HG02943 (cell line): ENCODE results near the gene TNPO3.
"Not testable (repeated sequence)": the region's sequence is repeated elsewhere in the genome, so short reads cannot be mapped to it uniquely, and the experiment has no call there.

Experiments
- ATAC-seq: cut with Tn5 transposase; IDR thresholded peaks from one replicate; pipeline ENCODE4 v1.9.1; 2021; ENCODE audit warnings: mild to moderate bottlenecking, low read depth, moderate library complexity; ENCODE audit not compliant: unreplicated experiment

Gene TNPO3

GRCh38 chr7:128928159-128928813 lies 126.6 kb downstream of the TNPO3 start:
- no peak for ATAC-seq

DNA sequence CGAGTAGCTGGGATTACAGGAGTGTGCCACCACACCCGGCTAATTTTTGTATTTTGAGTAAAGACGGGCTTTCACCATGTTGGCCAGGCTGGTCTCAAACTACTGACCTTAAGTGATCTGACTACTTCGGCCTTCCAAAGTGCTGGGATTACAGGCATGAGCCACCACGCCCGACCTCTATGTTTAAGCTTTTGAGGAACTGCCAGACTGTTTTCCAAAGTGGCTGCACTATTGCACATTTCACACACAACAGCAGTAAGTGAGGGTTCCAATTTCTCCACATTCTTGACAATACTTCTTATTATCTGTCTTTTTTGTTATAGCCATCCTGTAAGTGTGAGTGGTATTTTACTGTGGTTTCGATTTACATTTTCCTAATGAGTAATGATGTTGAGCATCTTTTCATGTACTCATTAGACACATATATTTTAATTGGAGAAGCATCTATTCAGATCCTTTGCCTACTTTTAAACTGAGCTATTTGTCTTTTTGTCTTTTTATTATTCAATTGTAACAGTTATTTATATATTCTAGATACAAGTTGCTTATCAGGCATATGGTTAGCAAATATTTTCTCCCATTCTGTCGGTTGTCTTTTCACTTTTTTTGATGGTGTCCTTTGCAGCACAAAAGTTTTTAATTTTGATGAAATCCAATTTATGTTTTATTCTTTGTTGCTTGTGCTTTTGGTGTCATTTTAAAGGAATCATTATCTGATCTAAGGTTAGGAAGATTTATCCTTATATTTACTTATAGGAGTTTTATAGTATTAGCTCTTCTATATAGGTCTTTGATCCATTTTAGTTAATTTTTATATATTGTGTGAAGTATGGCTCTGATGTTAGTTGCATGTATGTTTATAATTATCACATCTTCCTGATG lies 130.0 kb downstream of the TNPO3 start:
- ATAC-seq: no peak

DNA sequence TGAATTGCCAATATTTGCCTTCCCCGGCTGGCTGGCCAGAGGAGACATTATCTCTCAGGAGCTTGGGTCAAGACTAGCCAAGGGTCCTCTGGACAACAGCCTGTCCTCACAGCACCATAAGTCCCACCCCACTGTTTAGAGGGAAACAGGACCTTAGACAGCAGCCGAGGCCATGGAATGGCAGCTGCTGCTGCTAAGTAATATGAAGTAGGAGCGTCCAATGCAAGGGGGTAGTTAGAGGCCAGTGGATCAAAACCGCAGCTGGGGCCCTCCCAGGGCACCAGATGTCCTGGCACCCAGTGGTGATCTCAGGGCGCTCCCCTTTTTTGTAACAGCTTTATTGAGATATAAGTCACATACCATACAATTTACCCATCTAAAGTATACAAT lies 131.5 kb downstream of the TNPO3 start:
- no peak for ATAC-seq

GRCh38 chr7:128922496-128923410 lies 132.2 kb downstream of the TNPO3 start:
- no peak for ATAC-seq

- ATAC-seq: no peak
Measured at GRCh38 chr7:128921866-128922440, 133.0 kb downstream of the TNPO3 start.

- ATAC-seq: no peak
Measured at GRCh38 chr7:128920913-128921582, 133.9 kb downstream of the TNPO3 start.

DNA sequence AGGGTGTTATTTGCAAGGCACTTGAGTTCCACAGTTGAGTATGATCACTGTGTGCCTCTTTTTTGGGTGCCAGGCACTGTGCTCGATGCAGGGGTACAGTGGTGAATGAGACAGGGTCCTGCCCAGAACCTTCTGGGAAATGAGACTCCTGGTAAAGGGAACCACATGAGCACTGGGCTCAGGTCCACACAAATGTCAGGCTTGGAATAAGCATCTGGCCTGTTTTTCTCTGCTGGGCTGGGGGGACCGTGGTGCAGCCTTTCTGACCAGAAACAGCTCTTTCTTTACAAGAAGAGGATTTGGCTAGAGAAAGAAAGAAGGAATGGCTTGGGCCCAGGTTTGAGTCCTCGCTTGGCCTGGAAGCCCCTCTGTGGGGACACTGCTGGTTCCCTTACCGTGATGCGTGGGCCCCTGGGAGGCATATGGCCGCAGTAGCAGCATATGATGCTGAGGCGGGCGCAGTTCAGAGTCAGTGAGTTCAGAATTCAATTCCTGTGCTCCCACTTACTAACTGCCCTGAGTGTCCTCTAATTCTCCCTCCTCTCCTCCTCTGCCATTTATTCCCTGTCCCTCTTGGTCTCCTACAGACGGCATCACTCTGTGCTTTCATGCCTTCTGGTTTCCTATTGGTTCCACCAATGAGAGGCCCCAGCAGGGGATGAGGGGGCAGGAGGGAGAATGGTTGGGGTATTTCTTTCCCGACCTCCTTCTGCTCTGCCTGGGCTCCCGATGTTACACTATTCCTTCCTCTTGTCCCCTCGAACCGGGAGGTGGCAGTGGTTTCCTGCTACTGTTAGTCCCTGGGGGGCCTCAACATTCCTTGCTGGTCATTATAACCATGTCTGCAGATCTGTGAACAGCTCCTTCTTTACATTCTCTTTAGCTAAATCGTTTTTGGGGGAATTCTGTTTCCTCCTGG lies 134.8 kb downstream of the TNPO3 start:
- ATAC-seq: no peak

GRCh38 chr7:128919241-128919640 lies 135.7 kb downstream of the TNPO3 start:
- no peak for ATAC-seq

GRCh38 chr7:128918016-128918665 lies 136.8 kb downstream of the TNPO3 start:
- no peak for ATAC-seq

GRCh38 chr7:128917122-128917521 lies 137.8 kb downstream of the TNPO3 start:
- no peak for ATAC-seq

DNA sequence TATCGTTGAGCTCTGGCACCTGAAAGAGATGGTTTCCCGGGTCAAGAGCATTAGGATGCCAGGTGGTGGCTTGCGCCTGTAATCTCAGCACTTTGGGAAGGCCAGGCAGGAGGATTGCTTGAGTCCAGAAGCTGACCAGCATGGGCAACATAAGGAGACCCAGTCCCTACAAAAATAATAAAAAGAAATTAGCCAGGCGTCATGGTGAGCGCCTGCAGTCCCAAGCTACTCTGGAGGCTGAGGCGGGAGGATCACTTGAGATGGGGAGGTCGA lies 138.3 kb downstream of the TNPO3 start:
- ATAC-seq: no peak

GRCh38 chr7:128915841-128916642 lies 138.9 kb downstream of the TNPO3 start:
- no peak for ATAC-seq

DNA sequence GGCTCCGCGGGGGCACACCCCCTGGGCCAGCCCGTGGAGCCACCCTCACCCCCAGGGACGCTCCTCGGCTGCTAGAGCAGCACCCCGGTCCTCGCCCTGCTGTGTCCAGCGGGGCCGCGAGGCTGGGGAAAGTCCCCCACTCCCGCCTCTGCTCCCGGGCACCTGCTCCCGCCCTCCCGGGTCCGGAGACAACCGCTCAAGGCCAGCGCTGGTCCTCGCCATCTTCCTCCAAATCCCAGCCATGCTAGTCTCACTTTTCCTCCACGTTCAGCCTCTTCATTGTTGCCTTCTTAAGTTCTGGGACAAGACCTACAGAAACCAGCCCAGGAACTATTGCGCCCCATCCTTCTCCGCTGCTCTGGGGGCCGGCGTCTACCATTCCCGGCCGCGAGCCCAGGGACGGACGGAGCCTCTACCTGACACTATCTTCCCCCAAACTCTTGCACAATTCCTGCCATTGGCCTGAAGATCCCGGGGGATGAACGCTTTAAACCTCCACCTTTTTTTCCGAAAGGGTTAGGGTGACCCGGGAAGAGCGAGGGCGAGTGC lies 139.6 kb downstream of the TNPO3 start:
- no peak for ATAC-seq

DNA sequence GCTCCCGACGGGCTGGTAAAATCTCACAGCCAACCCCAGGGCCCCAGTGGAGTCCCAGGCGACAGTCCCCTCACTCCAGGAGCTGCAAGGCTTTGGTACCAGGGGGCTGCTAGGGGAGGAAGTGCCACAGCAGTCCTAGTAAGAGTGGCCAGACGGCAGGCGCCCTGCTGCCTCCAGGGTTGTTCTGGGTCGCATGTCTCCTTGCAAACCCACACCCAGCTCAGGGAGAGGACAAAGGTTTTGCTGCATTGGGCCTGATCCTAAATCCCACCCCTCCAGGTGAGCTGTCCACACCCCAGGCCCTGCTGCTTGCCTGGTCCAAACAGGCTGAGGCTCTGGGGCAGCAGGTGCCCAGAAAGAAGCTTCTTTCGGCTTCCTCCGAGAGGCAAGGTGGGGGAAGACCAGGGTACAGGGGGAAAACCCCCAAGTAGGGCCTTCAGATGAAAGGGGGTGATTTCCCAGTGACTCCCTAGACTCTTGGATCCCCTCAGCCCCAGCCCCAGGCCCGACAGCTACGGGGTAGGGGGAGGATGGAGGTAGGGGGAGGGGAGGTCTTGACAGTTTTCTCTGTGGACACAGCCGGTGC lies 140.3 kb downstream of the TNPO3 start:
- no peak for ATAC-seq

DNA sequence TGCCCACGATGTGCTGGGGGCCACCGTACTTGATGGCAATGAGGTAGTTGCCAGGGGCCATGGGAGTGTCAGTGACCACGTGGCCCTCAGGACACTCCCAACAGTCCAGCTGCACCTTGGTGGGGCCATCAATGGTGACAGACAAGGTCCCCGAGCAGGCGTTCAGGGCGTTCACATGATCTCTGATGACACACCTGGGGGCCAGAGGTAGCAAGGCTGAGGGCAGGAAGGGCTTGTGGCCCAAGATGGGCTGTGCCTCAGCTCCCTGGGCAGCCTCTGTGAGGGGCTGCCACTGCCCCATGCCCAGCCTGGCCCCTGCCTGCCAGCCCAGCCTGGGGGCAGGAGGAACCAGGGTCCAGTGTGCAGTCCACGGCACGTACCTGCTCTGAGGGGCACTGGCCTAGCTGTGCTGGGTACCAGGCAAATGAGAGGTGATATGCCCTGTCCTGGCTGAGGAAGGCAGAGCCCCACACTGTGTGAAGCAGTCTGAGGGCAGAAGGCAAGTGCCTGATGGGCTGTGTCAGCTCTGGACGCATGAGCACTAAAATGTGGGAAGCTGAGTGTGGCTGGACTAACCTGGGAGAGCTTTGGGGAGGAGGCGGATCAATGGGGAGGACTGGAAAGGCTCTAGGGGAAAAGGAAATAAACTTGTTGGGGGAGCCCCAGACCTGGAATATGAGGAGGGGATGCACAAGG lies 140.9 kb downstream of the TNPO3 start:
- ATAC-seq: no peak

- not testable (repeated sequence) for ATAC-seq
Measured at GRCh38 chr7:128912709-128913495, 142.0 kb downstream of the TNPO3 start.
